LHCN-M2 (cell line): ENCODE results near the gene ABHD17A. TPM values are rescaled to one million over a fixed set of nuclear protein-coding genes. Genes with fewer than 3 reads are reported as not detected.
A peak's percentile ranks its signal among the peaks of the same experiment; 100 is the strongest.

Experiments
- DNase-seq: peaks from one replicate; pipeline ENCODE4 v3.0.0-alpha.2; 2012; ENCODE audit warnings: low read depth
- polyA plus RNA-seq: library from polyadenylated mRNA; unstranded; fragments of >200 nt; gene quantifications from one replicate; pipeline ENCODE4 v1.2.1, GENCODE V29; 2012; ENCODE audit warnings: missing spikeins
- total RNA-seq: library from RNA; depleted of rRNA; stranded (reverse); fragments of >200 nt; gene quantifications from 2 replicates; pipeline ENCODE4 v1.2.3, GENCODE V29; 2014; rRNA removed

ABHD17A gene
- total RNA-seq: 118 and 132 TPM in 2 replicates
- polyA plus RNA-seq: 57.7 TPM

GRCh38 chr19:1885398-1886119, at the start of gene ABHD17A:
TSS of gene ABHD17A (minus strand) at chr19:1885496. CDS start at chr19:1881566, 3,930 bp downstream.
- DNase-seq: peak; percentile 89

DNA sequence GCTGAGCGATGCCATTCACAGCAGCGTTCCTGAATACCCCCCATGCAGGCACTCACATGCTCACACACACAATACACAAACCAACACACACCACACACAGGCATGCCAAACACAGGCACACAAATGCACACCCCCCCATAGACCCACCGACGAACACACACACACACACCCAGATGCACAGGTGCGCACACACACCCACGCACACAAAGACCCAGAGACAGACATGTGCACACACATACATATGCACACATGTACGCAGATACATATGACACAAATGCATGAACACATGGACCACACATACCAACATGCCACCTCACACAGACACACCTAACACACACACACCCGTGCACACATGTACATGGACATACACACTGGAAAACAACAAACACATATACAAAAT, 48.6 kb upstream of the ABHD17A start:
- DNase-seq: no peak

DNA sequence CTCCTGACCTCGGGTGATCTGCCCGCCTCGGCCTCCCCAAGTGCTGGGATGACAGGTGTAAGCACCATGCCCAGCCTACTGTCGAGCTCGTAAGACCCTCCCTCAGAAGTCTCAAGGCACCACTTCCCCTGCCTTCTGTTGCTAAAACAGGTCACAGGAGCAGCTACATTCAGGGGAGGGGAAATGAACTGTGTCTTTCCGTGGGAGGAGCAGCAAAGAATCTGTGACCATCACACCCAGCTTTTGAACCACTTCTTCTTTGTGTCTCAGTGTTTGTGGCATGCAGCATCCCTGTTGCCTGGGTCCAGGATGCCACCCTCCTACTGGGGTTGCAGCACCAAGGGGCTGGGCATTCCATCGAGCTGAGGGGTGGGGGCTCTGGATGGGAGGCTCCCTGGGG, 47.9 kb upstream of the ABHD17A start:
- DNase-seq: no peak

DNA sequence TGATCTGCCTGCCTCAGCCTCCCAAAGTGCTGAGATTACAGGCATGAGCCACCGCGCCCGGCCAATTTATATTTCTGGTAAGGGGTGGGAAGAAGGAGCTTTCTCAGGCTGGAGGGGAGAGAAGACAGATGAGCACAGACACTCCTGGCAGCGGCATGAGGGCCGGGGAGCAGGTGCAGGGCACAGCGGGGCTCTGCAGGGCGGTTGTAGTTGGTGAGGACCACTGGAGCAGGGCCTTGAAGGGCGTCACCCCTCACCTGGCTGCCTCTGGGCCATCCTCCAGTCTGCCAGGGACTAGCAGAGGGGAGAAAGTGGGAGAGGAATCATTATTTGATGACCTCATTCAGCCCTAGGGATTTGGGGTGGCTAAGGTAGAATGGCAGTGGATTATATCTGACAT, 47.1 kb upstream of the ABHD17A start:
- DNase-seq: no peak

DNA sequence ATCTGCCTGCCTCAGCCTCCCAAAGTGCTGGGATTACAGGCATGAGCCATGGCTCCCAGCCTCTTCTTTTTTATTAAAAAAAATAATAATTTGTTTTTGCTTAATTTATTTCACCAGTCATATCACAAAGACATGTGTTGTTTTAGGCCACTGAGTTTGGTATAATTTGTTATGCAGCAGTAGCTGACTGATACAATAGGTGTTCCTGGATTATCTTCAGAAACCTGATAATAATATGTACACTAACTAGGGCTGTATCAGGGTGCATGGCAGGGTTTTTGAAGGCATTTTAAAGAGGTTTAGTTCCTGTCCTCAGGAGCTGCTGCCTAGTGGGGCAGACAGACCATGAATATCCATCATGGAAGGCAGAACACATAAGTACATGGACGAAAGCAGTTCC, 46.1 kb upstream of the ABHD17A start:
- DNase-seq: no peak

- peak; percentile 63 for DNase-seq
These were observed 43.9 kb upstream of the ABHD17A start for GRCh38 chr19:1929021-1929742.

DNA sequence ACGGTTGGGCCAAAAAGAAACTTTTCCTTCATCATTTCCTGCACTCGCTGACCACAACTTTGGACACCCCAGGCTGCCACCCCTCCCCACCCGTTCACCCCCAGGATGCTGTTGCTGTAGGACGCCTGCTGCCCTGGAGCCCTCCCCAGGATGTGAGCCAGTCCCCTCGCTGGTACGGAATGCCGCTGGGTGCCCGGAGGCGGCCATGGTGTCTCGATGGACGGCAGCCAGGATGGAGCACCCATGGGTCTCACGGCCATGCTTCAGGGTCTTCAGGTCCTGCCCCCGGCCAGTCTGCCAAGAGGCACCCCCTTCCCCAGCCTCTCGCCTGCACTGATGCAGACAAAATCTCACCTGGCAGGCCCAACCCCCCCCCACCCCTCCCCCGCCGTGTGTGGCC, 40.2 kb upstream of the ABHD17A start:
- no peak for DNase-seq

DNA sequence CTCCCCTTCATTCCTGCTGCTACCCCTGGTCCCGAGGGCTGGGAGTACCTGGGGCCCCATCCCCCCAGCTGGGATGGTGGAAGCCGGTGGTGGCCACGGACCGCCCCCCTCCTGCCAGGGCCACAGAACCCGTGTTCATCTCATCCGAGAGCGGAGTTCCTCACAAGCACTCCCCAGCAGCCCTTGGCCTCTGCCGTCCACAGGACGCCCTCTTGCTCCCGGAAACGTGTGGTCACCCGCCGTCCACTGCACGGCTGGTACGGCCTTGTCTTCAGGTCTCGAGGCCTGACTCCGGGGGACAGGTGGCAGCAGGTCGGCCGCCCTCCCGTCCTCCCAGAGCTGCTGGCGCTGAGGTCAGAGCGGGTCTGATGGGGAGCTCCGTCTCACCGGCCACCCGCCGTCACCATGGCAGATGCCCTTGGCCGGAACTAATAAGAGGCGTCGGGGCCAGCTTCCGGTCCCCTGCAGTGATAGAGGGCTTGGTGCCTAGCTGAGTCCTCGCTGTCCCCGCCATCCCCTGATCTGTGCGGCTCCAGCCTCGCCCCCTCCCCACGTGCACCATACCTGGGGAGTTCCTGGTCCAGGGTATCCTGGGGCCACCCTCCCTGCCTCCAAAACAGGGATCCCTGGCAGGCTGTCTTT, 39.1 kb upstream of the ABHD17A start:
- DNase-seq: no peak

GRCh38 chr19:1923319-1923718, 38.0 kb upstream of the ABHD17A start:
- DNase-seq: no peak

DNA sequence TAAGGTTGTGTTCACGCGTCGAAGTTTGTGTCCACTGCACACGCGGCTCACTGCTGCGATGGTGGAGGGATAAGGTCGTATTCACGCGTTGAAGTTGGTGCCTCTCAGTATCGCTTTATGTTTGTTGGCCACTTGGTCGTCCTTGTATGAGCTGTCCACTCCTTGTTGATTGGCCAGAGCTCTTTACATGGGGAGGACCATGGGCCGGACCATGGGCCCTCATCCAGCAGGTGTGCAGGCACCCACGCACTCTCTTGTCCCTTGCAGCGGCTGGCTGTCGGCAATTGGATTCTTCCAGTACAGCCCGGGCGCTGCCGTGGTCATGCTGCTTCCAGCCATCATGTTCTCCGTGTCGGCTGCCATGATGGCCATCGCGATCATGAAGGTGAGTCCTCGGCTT, 37.5 kb upstream of the ABHD17A start:
- DNase-seq: no peak

DNA sequence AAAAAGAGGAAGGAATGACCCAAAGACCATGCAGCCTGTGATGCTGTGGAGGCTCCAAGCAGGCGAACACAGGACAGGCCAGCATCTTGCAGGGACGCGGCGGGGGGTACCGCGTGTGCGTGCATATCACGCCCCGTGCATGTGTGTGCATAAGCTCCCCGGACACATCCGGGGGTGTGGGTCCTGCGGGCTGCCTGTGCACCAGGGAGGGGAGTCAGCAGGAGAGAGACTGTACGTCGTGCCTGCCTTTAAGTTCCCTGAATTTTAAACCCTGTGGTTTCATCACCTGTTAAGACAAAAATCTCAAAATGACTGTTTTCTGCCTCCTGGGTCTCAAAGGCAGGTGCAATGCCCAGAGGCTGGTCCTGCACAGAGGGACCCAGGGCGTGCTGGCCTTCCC, 36.5 kb upstream of the ABHD17A start:
- no peak for DNase-seq

- no peak for DNase-seq
These were observed 36.0 kb upstream of the ABHD17A start for GRCh38 chr19:1921326-1921725.

DNA sequence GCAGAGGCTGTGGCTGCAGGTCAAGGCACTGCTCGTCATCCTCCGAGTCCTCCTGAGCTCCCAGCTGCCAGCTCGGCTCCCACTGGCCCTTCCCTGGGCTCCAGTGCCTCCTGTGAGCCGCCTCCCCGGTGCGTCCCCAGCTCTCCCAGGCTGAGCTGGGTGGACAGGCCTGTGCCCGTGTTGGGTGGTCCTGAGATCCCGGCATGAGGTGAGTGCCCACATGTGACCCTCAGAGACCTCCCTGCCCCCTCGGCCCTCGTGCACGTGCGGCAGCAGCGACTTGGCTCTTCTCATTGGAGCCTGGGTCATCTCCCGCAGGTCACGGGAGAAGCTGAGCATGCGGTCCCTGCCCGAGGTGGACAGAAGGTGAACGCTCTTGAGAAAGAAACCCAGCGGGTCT, 35.3 kb upstream of the ABHD17A start:
- no peak for DNase-seq

GRCh38 chr19:1918975-1919374, 33.7 kb upstream of the ABHD17A start:
- DNase-seq: no peak

DNA sequence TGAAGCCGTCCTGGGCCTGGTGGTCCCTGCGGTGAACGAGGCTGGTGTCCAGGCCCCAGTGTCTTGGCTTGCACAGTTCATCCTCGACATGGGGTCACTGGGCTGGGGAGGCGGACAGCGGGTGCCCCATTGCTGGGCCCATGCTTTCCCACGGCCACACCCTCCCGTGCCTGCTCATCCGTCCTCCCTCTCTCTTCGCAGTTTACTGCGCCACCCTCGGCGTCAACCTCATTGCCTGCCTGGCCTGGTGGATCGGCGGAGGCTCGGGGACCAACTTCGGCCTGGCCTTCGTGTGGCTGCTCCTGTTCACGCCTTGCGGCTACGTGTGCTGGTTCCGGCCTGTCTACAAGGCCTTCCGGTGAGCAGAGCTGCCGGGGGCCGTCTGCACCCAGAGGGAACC, 32.6 kb upstream of the ABHD17A start:
- no peak for DNase-seq

DNA sequence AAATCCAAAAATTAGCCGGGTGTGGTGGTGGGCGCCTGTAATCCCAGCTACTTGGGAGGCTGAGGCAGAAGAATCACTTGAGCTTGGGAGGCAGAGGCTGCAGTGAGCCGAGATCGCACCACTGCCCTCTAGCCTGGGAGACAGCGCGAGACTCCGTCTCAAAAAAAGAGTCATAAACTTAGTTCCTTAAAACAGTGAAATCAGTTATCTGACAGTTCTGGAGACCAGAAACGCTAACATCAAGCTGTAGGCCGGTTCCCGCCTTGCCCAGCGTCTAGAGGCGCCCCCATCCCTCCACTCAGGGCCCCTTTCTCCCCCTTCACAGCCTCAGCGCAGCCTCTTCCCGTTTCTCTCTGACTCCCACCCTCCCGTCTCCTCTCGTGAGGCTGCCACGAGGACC, 31.9 kb upstream of the ABHD17A start:
- DNase-seq: no peak

- no peak for DNase-seq
These were observed 29.6 kb upstream of the ABHD17A start for GRCh38 chr19:1914826-1915341.

DNA sequence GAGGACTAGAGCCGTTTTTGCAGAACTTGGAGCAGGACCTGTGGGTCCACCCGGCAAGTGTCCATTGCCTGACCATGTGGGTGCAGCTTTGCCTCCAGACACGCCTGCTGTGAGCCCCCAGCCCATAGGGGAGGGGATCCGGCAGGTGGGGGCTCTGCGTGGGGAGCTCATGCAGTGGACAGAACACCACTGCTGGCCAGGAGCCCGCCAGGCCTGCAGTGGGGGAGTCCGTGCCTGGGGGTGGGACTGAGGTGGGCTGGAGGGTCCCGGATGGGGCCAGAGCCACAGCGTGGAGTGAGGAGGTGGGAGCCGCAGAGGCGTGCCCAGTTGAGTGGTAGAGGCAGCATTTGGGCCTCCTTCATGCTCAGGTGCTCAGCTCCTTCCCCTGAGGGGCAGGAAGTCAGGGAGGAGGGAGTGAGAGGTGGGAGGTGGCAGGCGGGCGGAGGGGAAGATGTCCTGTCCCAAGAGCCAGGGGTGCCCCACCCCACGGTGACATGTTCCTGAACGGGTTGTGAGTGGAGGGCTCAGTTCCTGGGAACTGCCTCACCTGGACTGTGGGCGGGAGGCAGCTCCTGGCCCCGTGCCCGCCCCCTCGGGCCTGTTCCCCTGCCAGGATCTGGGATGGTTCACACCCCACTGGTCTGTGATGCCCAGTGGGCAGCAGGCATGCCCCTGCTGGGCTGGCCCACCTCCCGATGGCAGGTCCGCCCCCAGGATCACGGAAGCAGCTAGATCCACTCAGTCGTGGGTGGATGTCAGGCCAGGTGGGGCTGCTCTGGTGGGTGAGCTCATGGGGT, 28.7 kb upstream of the ABHD17A start:
- no peak for DNase-seq

DNA sequence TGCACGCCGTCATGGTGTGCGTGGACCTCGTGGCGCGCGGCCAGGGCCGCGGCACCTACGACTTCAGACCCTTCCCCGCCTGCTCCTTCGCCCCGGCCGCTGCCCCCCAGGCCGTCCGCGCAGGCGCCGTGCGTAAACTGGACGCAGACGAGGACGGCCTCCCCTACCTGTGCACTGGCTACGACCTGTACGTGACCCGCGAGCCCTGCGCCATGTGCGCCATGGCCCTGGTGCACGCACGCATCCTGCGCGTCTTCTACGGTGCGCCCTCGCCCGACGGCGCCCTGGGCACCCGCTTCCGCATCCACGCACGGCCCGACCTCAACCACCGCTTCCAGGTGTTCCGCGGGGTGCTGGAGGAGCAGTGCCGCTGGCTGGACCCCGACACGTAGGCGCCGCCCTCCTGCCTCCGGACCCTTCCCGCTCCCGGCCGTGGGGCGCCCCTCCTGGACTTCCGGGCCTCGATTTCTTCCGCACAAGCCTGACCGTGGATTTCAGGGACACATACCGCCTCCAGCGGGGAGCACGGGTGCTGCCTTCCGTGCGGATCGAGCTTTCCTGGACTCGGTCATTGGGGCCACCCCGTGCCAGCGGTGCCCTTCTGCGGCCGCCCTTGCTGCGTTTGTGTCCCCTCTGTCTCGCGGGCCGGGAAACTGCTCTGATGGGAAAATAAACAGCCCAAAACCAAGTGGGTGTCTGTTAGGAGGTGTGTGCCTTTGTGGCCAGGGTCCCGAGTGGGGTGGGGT, 27.6 kb upstream of the ABHD17A start:
- DNase-seq: no peak

GRCh38 chr19:1911995-1912394, 26.7 kb upstream of the ABHD17A start:
- no peak for DNase-seq

GRCh38 chr19:1911098-1911497, 25.8 kb upstream of the ABHD17A start:
- no peak for DNase-seq
